Lower leg skin (tissue), 4 donors: Measurements from ENCODE around the gene DLK2. TPM values are rescaled to one million over a fixed set of nuclear protein-coding genes. Genes with fewer than 3 reads are reported as not detected.

Experiments used
- DNase-seq, 2 donors: peaks; one replicate each; pipeline ENCODE4 v3.0.0-alpha.2; 2019; ENCODE audit warnings: low spot score in 2 of 2
- H3K4me3 ChIP-seq: fragments of 200-600 bp; sonication (generic); 2 replicates; pipeline ENCODE4 v1.5.1; 2017; ENCODE audit warnings: mild to moderate bottlenecking, low read depth; ENCODE audit not compliant: poor library complexity, severe bottlenecking
- CTCF ChIP-seq, 3 donors: fragments of 450-650 bp; IDR thresholded peaks; one replicate each; pipeline ENCODE4 v1.5.1; 2016; ENCODE audit warnings: antibody characterized with exemption in 3 of 3, mild to moderate bottlenecking in 3 of 3, moderate library complexity in 2 of 3
- POLR2A ChIP-seq, 2 donors: fragments of 450-650 bp; IDR thresholded peaks; one replicate each; pipeline ENCODE4 v1.6.1; 2016 to 2017; ENCODE audit warnings: antibody characterized with exemption in 2 of 2, mild to moderate bottlenecking in 1 of 2, moderate library complexity in 1 of 2
- whole genome bisulfite sequencing, 2 donors: methylation state at CpG; one replicate each; pipeline ENCODE4 v1.1.5; 2018; 5-methylcytosine and 5-hydroxymethylcytosine counted together
- intact Hi-C: fragments of 100-400 bp; cut with DNase I; formaldehyde crosslinking; loops from one replicate; pipeline ENCODE4 v1.15.0; 2023; ENCODE audit warnings: low total_unique reads
- total RNA-seq, 4 donors: library from RNA; depleted of rRNA; stranded (reverse); fragments of >200 nt; gene quantifications; one replicate each; pipeline ENCODE4 v1.1.0, GENCODE V29; 2016

Gene DLK2
- total RNA-seq, 4 donors from 2014 or later, result 29.3 to 55.0 (median 39.4) TPM

GRCh38 chr6:43434943-43435342, 20.4 kb downstream of the DLK2 start:
- no peak for DNase-seq
- intact Hi-C loops, result no loop called here
- no peak for TF ChIP-seq POLR2A (IDR thresholded peaks at IDR 0.05)
- TF ChIP-seq CTCF (IDR thresholded peaks at IDR 0.05), result no peak
- WGBS, 2 donors, result 84% methylated on average over 4 of the region's 4 CpGs
- H3K4me3 ChIP-seq, result no peak overlapping the region

- no peak overlapping the region for H3K4me3 ChIP-seq
- no peak for TF ChIP-seq POLR2A (IDR thresholded peaks at IDR 0.05)
- TF ChIP-seq CTCF (IDR thresholded peaks at IDR 0.05), result no peak
- intact Hi-C loops, result no loop called here
- no peak for DNase-seq
- WGBS, 2 donors, result 81 to 85% methylated on average over 15 of the region's 15 CpGs
Observed at GRCh38 chr6:43434001-43434840, 21.1 kb downstream of the DLK2 start.

- no peak for DNase-seq
- intact Hi-C loops, result loop anchor here (2.0 kb wide), 1 partner anchor 76 kb away; no protein-coding TSS in a partner anchor
- WGBS, 2 donors, result 77 to 86% methylated on average over 8 of the region's 8 CpGs
Observed at GRCh38 chr6:43433148-43433547, 22.2 kb downstream of the DLK2 start.

GRCh38 chr6:43432009-43432945, 23.1 kb downstream of the DLK2 start:
- no peak overlapping the region for H3K4me3 ChIP-seq
- intact Hi-C loops, result loop anchor here (2.0 kb wide), 1 partner anchor 75 kb away; no protein-coding TSS in a partner anchor
- TF ChIP-seq POLR2A (IDR thresholded peaks at IDR 0.05) (no peak), CTCF (IDR thresholded peaks at IDR 0.05) (no peak)
- WGBS, 2 donors, result 88 to 90% methylated on average over 18 to 19 of the region's 19 CpGs
- no peak for DNase-seq

More at GRCh38 chr6:43433148-43433547, 22.2 kb downstream of the DLK2 start:
- TF ChIP-seq POLR2A (IDR thresholded peaks at IDR 0.05) (no peak), CTCF (IDR thresholded peaks at IDR 0.05) (no peak)
- no peak overlapping the region for H3K4me3 ChIP-seq

GRCh38 chr6:43428874-43429273, 26.5 kb downstream of the DLK2 start:
- intact Hi-C loops, result no loop called here
- H3K4me3 ChIP-seq, result no peak overlapping the region

More at GRCh38 chr6:43428874-43429273, 26.5 kb downstream of the DLK2 start:
- TF ChIP-seq CTCF (IDR thresholded peaks at IDR 0.05) (no peak), POLR2A (IDR thresholded peaks at IDR 0.05) (no peak)
- peak in 1 of 2 donors; percentile 7 for DNase-seq
- 84 to 85% methylated on average over 3 of the region's 3 CpGs for WGBS, 2 donors
